PC-9 (cell line): ENCODE data around the gene AGBL5.

ENCODE experiments used
- CTCF ChIP-seq: fragments of 200-600 bp; sonication (generic); conservative IDR thresholded peaks from 2 replicates; pipeline ENCODE4 v1.6.1; 2017; ENCODE audit warnings: mixed run types, antibody characterized with exemption, mild to moderate bottlenecking, moderate library complexity
- EZH2 ChIP-seq: fragments of 200-600 bp; sonication (generic); IDR thresholded peaks from 2 replicates; pipeline ENCODE4 v1.8.0; 2017; ENCODE audit warnings: antibody characterized with exemption, low read depth

- TF ChIP-seq CTCF: no peak
- TF ChIP-seq EZH2: no peak
Measured at GRCh38 chr2:27042985-27043634, 8.4 kb upstream of the AGBL5 start.
